ENCODE results near the gene TRIM67. TPM values are rescaled to one million over a fixed set of nuclear protein-coding genes. Genes with fewer than 3 reads are reported as not detected.

TRIM67 gene
- total and polyA plus RNA-seq, 2 experiments from 2014 or later: not detected

DNA sequence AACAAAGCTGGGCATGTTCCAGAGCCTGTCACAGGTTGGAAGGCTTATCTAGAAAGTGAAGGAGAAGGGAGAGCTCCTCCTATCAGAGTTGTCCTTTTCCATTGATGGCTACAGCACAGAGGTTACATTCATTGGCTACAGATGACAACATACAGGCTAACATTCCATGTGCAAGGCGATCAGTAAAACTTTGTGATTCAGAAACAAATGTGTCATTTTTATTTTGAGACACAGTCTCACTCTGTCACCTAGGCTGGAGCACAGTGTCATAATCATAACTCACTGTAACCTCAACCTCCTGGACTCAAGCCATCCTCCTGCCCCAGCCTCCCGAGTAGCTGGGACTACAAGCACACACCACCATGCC is 32.6 kb downstream of the TRIM67 start:
- no peaks in the 10 kb centered on the region for H3K4me1 ChIP-seq (ENCODE audit: insufficient read depth)
- no peaks in the 10 kb centered on the region for H3K9me3 ChIP-seq (ENCODE audit: low read depth)
- H3K36me3 ChIP-seq (ENCODE audit: low read depth): no peaks in the 10 kb centered on the region
- 0 out of 2 replicates have a peak, but pooled peaks cover under 1% of the 10 kb centered on the region for H3K27me3 ChIP-seq (replicated peaks; ENCODE audit: insufficient read depth)
- H4K20me1 ChIP-seq (ENCODE audit: insufficient read depth): no peaks in the 10 kb centered on the region
- H3K79me2 ChIP-seq (ENCODE audit: insufficient read depth): no peaks in the 10 kb centered on the region
- H3K9me2 ChIP-seq (ENCODE audit: insufficient read depth): no peaks in the 10 kb centered on the region
- H3K9ac ChIP-seq: no peak overlapping the region
- no peak overlapping the region for H3K4me2 ChIP-seq (ENCODE audit: unreplicated experiment)
- 49 to 50% methylated on average over 2 of the region's 2 CpGs for WGBS, 2 experiments (ENCODE audit: low coverage in 1 of 2, low lambda C conversion rate in 2 of 2, missing lambda C conversion rate in 2 of 2)
- no peak overlapping the region for H3K4me3 ChIP-seq
- H3K27ac ChIP-seq: no peak overlapping the region
- in situ Hi-C loops (cut with MboI): no loop called here
- DNase-seq: no peak
- no peak overlapping the region for H2AFZ ChIP-seq
- no peaks in the 10 kb centered on the region for H3F3A ChIP-seq (ENCODE audit: insufficient read depth)
- no peak for TF ChIP-seq EZH2 (IDR thresholded peaks at IDR 0.05; ENCODE audit: insufficient read depth, poor library complexity, severe bottlenecking)
- no peak for TF ChIP-seq EZH2phosphoT487 (IDR thresholded peaks at IDR 0.05; ENCODE audit: insufficient read depth, low read depth)

GRCh38 chr1:231194843-231195516 is 33.1 kb downstream of the TRIM67 start:
- TF ChIP-seq EZH2phosphoT487 (IDR thresholded peaks at IDR 0.05; ENCODE audit: insufficient read depth, low read depth) (no peak), EZH2 (IDR thresholded peaks at IDR 0.05; ENCODE audit: insufficient read depth, poor library complexity, severe bottlenecking) (no peak)
- no peak overlapping the region for H3K4me2 ChIP-seq (ENCODE audit: unreplicated experiment)
- H3K27ac ChIP-seq: no peak overlapping the region
- no peaks in the 10 kb centered on the region for H4K20me1 ChIP-seq (ENCODE audit: insufficient read depth)
- no peaks in the 10 kb centered on the region for H3K36me3 ChIP-seq (ENCODE audit: low read depth)
- H3K79me2 ChIP-seq (ENCODE audit: insufficient read depth): no peaks in the 10 kb centered on the region
- H3K9ac ChIP-seq: no peak overlapping the region
- H3F3A ChIP-seq (ENCODE audit: insufficient read depth): no peaks in the 10 kb centered on the region
- no peaks in the 10 kb centered on the region for H3K9me2 ChIP-seq (ENCODE audit: insufficient read depth)
- no peak for DNase-seq
- H2AFZ ChIP-seq: no peak overlapping the region
- no peaks in the 10 kb centered on the region for H3K9me3 ChIP-seq (ENCODE audit: low read depth)
- no peaks in the 10 kb centered on the region for H3K27me3 ChIP-seq (replicated peaks; ENCODE audit: insufficient read depth)
- H3K4me1 ChIP-seq (ENCODE audit: insufficient read depth): no peaks in the 10 kb centered on the region
- WGBS, 2 experiments (ENCODE audit: low coverage in 1 of 2, low lambda C conversion rate in 2 of 2, missing lambda C conversion rate in 2 of 2): 62 to 73% methylated on average over 8 of the region's 8 CpGs
- H3K4me3 ChIP-seq: no peak overlapping the region
- in situ Hi-C loops (cut with MboI): no loop called here

GRCh38 chr1:231196307-231196706 is 34.4 kb downstream of the TRIM67 start:
- Histone ChIP-seq H3K36me3 (ENCODE audit: low read depth) (no peaks in the 10 kb centered on the region), H3F3A (ENCODE audit: insufficient read depth) (no peaks in the 10 kb centered on the region), H4K20me1 (ENCODE audit: insufficient read depth) (no peaks in the 10 kb centered on the region), H3K27me3 (replicated peaks; ENCODE audit: insufficient read depth) (no peaks in the 10 kb centered on the region), H3K4me3 (no peak overlapping the region), H3K4me2 (ENCODE audit: unreplicated experiment) (no peak overlapping the region), H3K27ac (no peak overlapping the region), H3K4me1 (ENCODE audit: insufficient read depth) (no peaks in the 10 kb centered on the region), H3K79me2 (ENCODE audit: insufficient read depth) (no peaks in the 10 kb centered on the region), H3K9me3 (ENCODE audit: low read depth) (no peaks in the 10 kb centered on the region), H2AFZ (no peak overlapping the region), H3K9ac (no peak overlapping the region), H3K9me2 (ENCODE audit: insufficient read depth) (no peaks in the 10 kb centered on the region)
- in situ Hi-C loops (cut with MboI): no loop called here
- 51 to 60% methylated on average over 3 of the region's 3 CpGs for WGBS, 2 experiments (ENCODE audit: low coverage in 1 of 2, low lambda C conversion rate in 2 of 2, missing lambda C conversion rate in 2 of 2)
- TF ChIP-seq EZH2phosphoT487 (IDR thresholded peaks at IDR 0.05; ENCODE audit: insufficient read depth, low read depth) (no peak), EZH2 (IDR thresholded peaks at IDR 0.05; ENCODE audit: insufficient read depth, poor library complexity, severe bottlenecking) (no peak)
- no peak for DNase-seq

DNA sequence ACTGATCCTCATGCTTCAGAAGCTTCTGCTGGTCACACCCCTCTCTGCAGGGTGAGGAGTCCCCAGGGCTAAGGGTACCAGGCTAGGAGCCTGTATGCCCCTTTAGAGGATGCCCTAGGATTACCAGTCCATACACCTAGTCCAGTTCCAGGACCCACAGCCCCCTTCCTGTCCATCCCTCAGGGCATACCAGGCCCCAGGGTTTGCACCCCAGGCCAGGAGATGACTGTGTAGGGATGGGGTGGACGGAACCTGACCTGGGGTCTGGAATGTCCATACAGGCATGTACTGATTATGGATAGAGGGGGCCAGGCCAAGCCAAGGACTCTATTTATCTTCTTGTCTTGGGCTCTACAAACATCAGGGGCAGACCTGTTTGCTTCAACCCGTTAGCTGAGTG is 34.9 kb downstream of the TRIM67 start:
- no peak overlapping the region for H2AFZ ChIP-seq
- no peaks in the 10 kb centered on the region for H3K79me2 ChIP-seq (ENCODE audit: insufficient read depth)
- whole genome bisulfite sequencing, 2 experiments (ENCODE audit: low coverage in 1 of 2, low lambda C conversion rate in 2 of 2, missing lambda C conversion rate in 2 of 2): 24 to 51% methylated on average over 2 of the region's 2 CpGs
- no peaks in the 10 kb centered on the region for H3K9me3 ChIP-seq (ENCODE audit: low read depth)
- TF ChIP-seq EZH2phosphoT487 (IDR thresholded peaks at IDR 0.05; ENCODE audit: insufficient read depth, low read depth) (no peak), EZH2 (IDR thresholded peaks at IDR 0.05; ENCODE audit: insufficient read depth, poor library complexity, severe bottlenecking) (no peak)
- no peaks in the 10 kb centered on the region for H4K20me1 ChIP-seq (ENCODE audit: insufficient read depth)
- no peak overlapping the region for H3K9ac ChIP-seq
- H3K4me3 ChIP-seq: no peak overlapping the region
- H3K4me1 ChIP-seq (ENCODE audit: insufficient read depth): no peaks in the 10 kb centered on the region
- DNase-seq: no peak
- H3K9me2 ChIP-seq (ENCODE audit: insufficient read depth): no peaks in the 10 kb centered on the region
- no peak overlapping the region for H3K4me2 ChIP-seq (ENCODE audit: unreplicated experiment)
- in situ Hi-C loops (cut with MboI): no loop called here
- H3K36me3 ChIP-seq (ENCODE audit: low read depth): no peaks in the 10 kb centered on the region
- no peaks in the 10 kb centered on the region for H3F3A ChIP-seq (ENCODE audit: insufficient read depth)
- H3K27ac ChIP-seq: no peak overlapping the region
- H3K27me3 ChIP-seq (replicated peaks; ENCODE audit: insufficient read depth): no peaks in the 10 kb centered on the region
